HG02981 (cell line): ENCODE results near the gene A3GALT2.

Experiments used
- ATAC-seq: cut with Tn5 transposase; IDR thresholded peaks from one replicate; pipeline ENCODE4 v1.9.1; 2021; ENCODE audit warnings: mild to moderate bottlenecking, moderate library complexity; ENCODE audit not compliant: unreplicated experiment

The A3GALT2 gene

GRCh38 chr1:33332881-33333280 is 12.0 kb upstream of the A3GALT2 start:
- ATAC-seq: no peak

GRCh38 chr1:33332357-33332789 is 11.5 kb upstream of the A3GALT2 start:
- ATAC-seq: no peak

GRCh38 chr1:33331444-33332356 is 10.8 kb upstream of the A3GALT2 start:
- no peak for ATAC-seq

GRCh38 chr1:33330906-33331305 is 10.0 kb upstream of the A3GALT2 start:
- no peak for ATAC-seq

GRCh38 chr1:33330361-33330890 is 9.5 kb upstream of the A3GALT2 start:
- ATAC-seq: no peak

GRCh38 chr1:33329600-33330305 is 8.9 kb upstream of the A3GALT2 start:
- ATAC-seq: no peak

- no peak for ATAC-seq
These were observed 7.9 kb upstream of the A3GALT2 start for GRCh38 chr1:33328817-33329216.

GRCh38 chr1:33327587-33328325 is 6.9 kb upstream of the A3GALT2 start:
- no peak for ATAC-seq

- ATAC-seq: no peak
These were observed 5.9 kb upstream of the A3GALT2 start for GRCh38 chr1:33326785-33327184.

GRCh38 chr1:33324677-33325575 is 4.0 kb upstream of the A3GALT2 start:
- ATAC-seq: no peak

GRCh38 chr1:33323663-33324477 is 3.0 kb upstream of the A3GALT2 start:
- ATAC-seq: no peak

GRCh38 chr1:33322870-33323585 is 2.1 kb upstream of the A3GALT2 start:
- ATAC-seq: no peak

GRCh38 chr1:33322109-33322508 is 1.2 kb upstream of the A3GALT2 start:
- ATAC-seq: no peak

- no peak for ATAC-seq
These were observed 280 bp upstream of the A3GALT2 start for GRCh38 chr1:33321178-33321577.

- ATAC-seq: no peak
These were observed 814 bp downstream of the A3GALT2 start for GRCh38 chr1:33319949-33320618.

GRCh38 chr1:33319186-33319948 is 1.5 kb downstream of the A3GALT2 start:
- no peak for ATAC-seq

GRCh38 chr1:33317946-33318345 is 3.0 kb downstream of the A3GALT2 start:
- no peak for ATAC-seq
